ENCODE data around the gene ACSL1.
"Not testable (repeated sequence)": the region's sequence is repeated elsewhere in the genome, so short reads cannot be mapped to it uniquely, and the experiment has no call there.

ACSL1 gene

GRCh38 chr4:184745831-184746795 lies 79.7 kb downstream of the ACSL1 start:
- peak overlapping the region; percentile 11; the same call in 1 of the 2 replicates for H3K4me3 ChIP-seq (ENCODE audit: low read length)
- peak; percentile 97 for DNase-seq (ENCODE audit: low read depth)
- peak; percentile 91 for TF ChIP-seq CTCF (conservative IDR thresholded peaks at IDR 0.05; ENCODE audit: low read length)

- H3K4me3 ChIP-seq (ENCODE audit: low read length): no peak overlapping the region
- TF ChIP-seq CTCF (conservative IDR thresholded peaks at IDR 0.05; ENCODE audit: low read length): no peak
- no peak for DNase-seq (ENCODE audit: low read depth)
Measured at GRCh38 chr4:184744236-184744635, 81.5 kb downstream of the ACSL1 start.

- DNase-seq (ENCODE audit: low read depth): no peak
- no peak for TF ChIP-seq CTCF (conservative IDR thresholded peaks at IDR 0.05; ENCODE audit: low read length)
- no peak overlapping the region for H3K4me3 ChIP-seq (ENCODE audit: low read length)
Measured at GRCh38 chr4:184743650-184744049, 82.1 kb downstream of the ACSL1 start.

GRCh38 chr4:184741651-184742050 lies 84.1 kb downstream of the ACSL1 start:
- DNase-seq (ENCODE audit: low read depth): not testable (repeated sequence)

GRCh38 chr4:184740980-184741391 lies 84.8 kb downstream of the ACSL1 start:
- DNase-seq (ENCODE audit: low read depth): no peak
- TF ChIP-seq CTCF (conservative IDR thresholded peaks at IDR 0.05; ENCODE audit: low read length): no peak
- no peak overlapping the region for H3K4me3 ChIP-seq (ENCODE audit: low read length)

More at GRCh38 chr4:184741651-184742050, 84.1 kb downstream of the ACSL1 start:
- H3K4me3 ChIP-seq (ENCODE audit: low read length): not testable (repeated sequence)

- DNase-seq (ENCODE audit: low read depth); H3K4me3 ChIP-seq (ENCODE audit: low read length): not testable (repeated sequence)
Measured at GRCh38 chr4:184739575-184739974, 86.2 kb downstream of the ACSL1 start.

- no peak for TF ChIP-seq CTCF (conservative IDR thresholded peaks at IDR 0.05; ENCODE audit: low read length)
- H3K4me3 ChIP-seq (ENCODE audit: low read length): no peak overlapping the region
- no peak for DNase-seq (ENCODE audit: low read depth)
Measured at GRCh38 chr4:184734758-184735157, 91.0 kb downstream of the ACSL1 start.

All from AG10803 (cell line).